BLaER1 (cell line): Measurements from ENCODE around the gene PTPMT1.
A peak's percentile ranks its signal among the peaks of the same experiment; 100 is the strongest.
"Not testable (repeated sequence)": the region's sequence is repeated elsewhere in the genome, so short reads cannot be mapped to it uniquely, and the experiment has no call there.

Experiments used
- H3K27ac ChIP-seq: shearing (Covaris generic); formaldehyde crosslinking; 2 replicates; pipeline ENCODE4 v1.8.1; 2022
- H3K27me3 ChIP-seq: shearing (Covaris generic); formaldehyde crosslinking; 2 replicates; pipeline ENCODE4 v1.8.1; 2022
- H3K36me3 ChIP-seq: shearing (Covaris generic); formaldehyde crosslinking; 2 replicates; pipeline ENCODE4 v1.8.1; 2022
- H3K4me1 ChIP-seq: shearing (Covaris generic); formaldehyde crosslinking; 2 replicates; pipeline ENCODE4 v1.8.1; 2022
- H3K4me2 ChIP-seq: shearing (Covaris generic); formaldehyde crosslinking; 2 replicates; pipeline ENCODE4 v1.8.1; 2022
- H3K4me3 ChIP-seq: shearing (Covaris generic); formaldehyde crosslinking; 2 replicates; pipeline ENCODE4 v1.8.1; 2022
- H3K9ac ChIP-seq: shearing (Covaris generic); formaldehyde crosslinking; 2 replicates; pipeline ENCODE4 v1.8.1; 2022
- H3K9me3 ChIP-seq: shearing (Covaris generic); formaldehyde crosslinking; 2 replicates; pipeline ENCODE4 v1.8.1; 2022
- H4K20me1 ChIP-seq: shearing (Covaris generic); formaldehyde crosslinking; 2 replicates; pipeline ENCODE4 v1.8.1; 2022
- Cebpa-rat ChIP-seq: shearing (Covaris generic); IDR thresholded peaks from 2 replicates; pipeline ENCODE4 v1.8.1; 2022

The PTPMT1 gene

GRCh38 chr11:47560426-47560825 is 5.0 kb upstream of the PTPMT1 start:
- Histone ChIP-seq H3K4me3 (no peak overlapping the region), H4K20me1 (no peaks in the 10 kb centered on the region), H3K9ac (no peak overlapping the region), H3K4me2 (no peak overlapping the region), H3K4me1 (peaks cover 11% of the 10 kb centered on the region), H3K27ac (no peak overlapping the region), H3K36me3 (0 out of 2 replicates have a peak, but pooled peaks cover 4% of the 10 kb centered on the region), H3K9me3 (no peaks in the 10 kb centered on the region), H3K27me3 (no peaks in the 10 kb centered on the region)
- no peak for TF ChIP-seq Cebpa-rat

GRCh38 chr11:47562393-47562792 is 3.0 kb upstream of the PTPMT1 start:
- not testable (repeated sequence) for H3K9me3 ChIP-seq, H3K9ac ChIP-seq, H3K36me3 ChIP-seq, H3K27ac ChIP-seq, H3K4me3 ChIP-seq, H3K4me2 ChIP-seq, H3K27me3 ChIP-seq, H4K20me1 ChIP-seq
- H3K4me1 ChIP-seq, result peaks cover 25% of the 10 kb centered on the region

GRCh38 chr11:47564366-47564765 is 1.0 kb upstream of the PTPMT1 start:
- peaks cover 25% of the 10 kb centered on the region for H3K4me1 ChIP-seq

GRCh38 chr11:47564933-47565339 is 463 bp upstream of the PTPMT1 start:
- Histone ChIP-seq H3K27me3 (no peaks in the 10 kb centered on the region), H3K4me1 (peaks cover 25% of the 10 kb centered on the region), H3K27ac (peak overlapping the region; percentile 89), H3K9me3 (no peaks in the 10 kb centered on the region), H3K36me3 (peaks cover 22% of the 10 kb centered on the region), H4K20me1 (peaks cover 6% of the 10 kb centered on the region), H3K4me3 (peak overlapping the region; percentile 83), H3K4me2 (peak overlapping the region; percentile 93), H3K9ac (peak overlapping the region; percentile 92)
- TF ChIP-seq Cebpa-rat, result no peak

More at GRCh38 chr11:47564366-47564765, 1.0 kb upstream of the PTPMT1 start:
- Histone ChIP-seq H3K4me2 (peak overlapping the region; percentile 93), H3K4me3 (peak overlapping the region; percentile 83), H3K9ac (peak overlapping the region; percentile 92), H3K36me3 (peaks cover 17% of the 10 kb centered on the region)
- H3K9me3 ChIP-seq, H4K20me1 ChIP-seq, H3K27ac ChIP-seq, H3K27me3 ChIP-seq: not testable (repeated sequence)

- Histone ChIP-seq H3K36me3 (peaks cover 35% of the 10 kb centered on the region), H4K20me1 (peaks cover 19% of the 10 kb centered on the region), H3K4me2 (peak overlapping the region; percentile 93), H3K4me3 (peak overlapping the region; percentile 83), H3K9me3 (no peaks in the 10 kb centered on the region), H3K27me3 (no peaks in the 10 kb centered on the region), H3K4me1 (peaks cover 25% of the 10 kb centered on the region), H3K9ac (peak overlapping the region; percentile 92), H3K27ac (peak overlapping the region; percentile 89)
- no peak for TF ChIP-seq Cebpa-rat
These were observed 825 bp downstream of the PTPMT1 start for GRCh38 chr11:47566149-47566698.

GRCh38 chr11:47569646-47570045 is 4.2 kb downstream of the PTPMT1 start:
- no peaks in the 10 kb centered on the region for H3K27me3 ChIP-seq
- H3K4me2 ChIP-seq, result no peak overlapping the region
- peaks cover 69% of the 10 kb centered on the region for H3K36me3 ChIP-seq
- H3K4me1 ChIP-seq, result peaks cover 20% of the 10 kb centered on the region
- no peak overlapping the region for H3K4me3 ChIP-seq
- no peak overlapping the region for H3K9ac ChIP-seq
- H3K9me3 ChIP-seq, result no peaks in the 10 kb centered on the region
- H3K27ac ChIP-seq, result no peak overlapping the region
- TF ChIP-seq Cebpa-rat, result no peak
- H4K20me1 ChIP-seq, result peaks cover 52% of the 10 kb centered on the region

- no peak overlapping the region for H3K4me3 ChIP-seq
- peaks cover 81% of the 10 kb centered on the region for H3K36me3 ChIP-seq
- H3K9ac ChIP-seq, result no peak overlapping the region
- no peaks in the 10 kb centered on the region for H3K9me3 ChIP-seq
- no peak overlapping the region for H3K4me2 ChIP-seq
- H4K20me1 ChIP-seq, result peaks cover 55% of the 10 kb centered on the region
- TF ChIP-seq Cebpa-rat, result no peak
- H3K27me3 ChIP-seq, result no peaks in the 10 kb centered on the region
- H3K27ac ChIP-seq, result no peak overlapping the region
- peaks cover 14% of the 10 kb centered on the region for H3K4me1 ChIP-seq
These were observed 5.4 kb downstream of the PTPMT1 start for GRCh38 chr11:47570651-47571356.

- Histone ChIP-seq H3K36me3 (peaks cover 86% of the 10 kb centered on the region), H3K4me3 (no peak overlapping the region)
These were observed 5.9 kb downstream of the PTPMT1 start for GRCh38 chr11:47571357-47571729.

GRCh38 chr11:47571895-47572294 is 6.5 kb downstream of the PTPMT1 start:
- Histone ChIP-seq H3K36me3 (peaks cover 92% of the 10 kb centered on the region), H3K4me1 (peaks cover 12% of the 10 kb centered on the region), H3K9ac (no peak overlapping the region; the same call in 1 of the 2 replicates), H3K27me3 (no peaks in the 10 kb centered on the region), H3K27ac (no peak overlapping the region), H3K4me2 (no peak overlapping the region), H3K9me3 (no peaks in the 10 kb centered on the region), H4K20me1 (peaks cover 55% of the 10 kb centered on the region), H3K4me3 (no peak overlapping the region)
- TF ChIP-seq Cebpa-rat, result no peak

More at GRCh38 chr11:47571357-47571729, 5.9 kb downstream of the PTPMT1 start:
- Histone ChIP-seq H3K27ac (no peak overlapping the region), H3K27me3 (no peaks in the 10 kb centered on the region), H3K9ac (no peak overlapping the region), H3K9me3 (no peaks in the 10 kb centered on the region), H3K4me1 (peaks cover 12% of the 10 kb centered on the region), H4K20me1 (peaks cover 55% of the 10 kb centered on the region), H3K4me2 (no peak overlapping the region)
- TF ChIP-seq Cebpa-rat, result no peak

- H4K20me1 ChIP-seq, result peaks cover 61% of the 10 kb centered on the region
- peaks cover 98% of the 10 kb centered on the region for H3K36me3 ChIP-seq
- H3K9ac ChIP-seq, result no peak overlapping the region
These were observed 7.4 kb downstream of the PTPMT1 start for GRCh38 chr11:47572715-47573255.

More at GRCh38 chr11:47572715-47573255, 7.4 kb downstream of the PTPMT1 start:
- no peak overlapping the region for H3K27ac ChIP-seq
- H3K4me1 ChIP-seq, result peaks cover 16% of the 10 kb centered on the region
- no peak overlapping the region for H3K4me3 ChIP-seq
- H3K9me3 ChIP-seq, result no peaks in the 10 kb centered on the region
- TF ChIP-seq Cebpa-rat, result no peak
- no peak overlapping the region for H3K4me2 ChIP-seq
- H3K27me3 ChIP-seq, result no peaks in the 10 kb centered on the region
